ENCODE results near the gene ADPRHL1.

DNA sequence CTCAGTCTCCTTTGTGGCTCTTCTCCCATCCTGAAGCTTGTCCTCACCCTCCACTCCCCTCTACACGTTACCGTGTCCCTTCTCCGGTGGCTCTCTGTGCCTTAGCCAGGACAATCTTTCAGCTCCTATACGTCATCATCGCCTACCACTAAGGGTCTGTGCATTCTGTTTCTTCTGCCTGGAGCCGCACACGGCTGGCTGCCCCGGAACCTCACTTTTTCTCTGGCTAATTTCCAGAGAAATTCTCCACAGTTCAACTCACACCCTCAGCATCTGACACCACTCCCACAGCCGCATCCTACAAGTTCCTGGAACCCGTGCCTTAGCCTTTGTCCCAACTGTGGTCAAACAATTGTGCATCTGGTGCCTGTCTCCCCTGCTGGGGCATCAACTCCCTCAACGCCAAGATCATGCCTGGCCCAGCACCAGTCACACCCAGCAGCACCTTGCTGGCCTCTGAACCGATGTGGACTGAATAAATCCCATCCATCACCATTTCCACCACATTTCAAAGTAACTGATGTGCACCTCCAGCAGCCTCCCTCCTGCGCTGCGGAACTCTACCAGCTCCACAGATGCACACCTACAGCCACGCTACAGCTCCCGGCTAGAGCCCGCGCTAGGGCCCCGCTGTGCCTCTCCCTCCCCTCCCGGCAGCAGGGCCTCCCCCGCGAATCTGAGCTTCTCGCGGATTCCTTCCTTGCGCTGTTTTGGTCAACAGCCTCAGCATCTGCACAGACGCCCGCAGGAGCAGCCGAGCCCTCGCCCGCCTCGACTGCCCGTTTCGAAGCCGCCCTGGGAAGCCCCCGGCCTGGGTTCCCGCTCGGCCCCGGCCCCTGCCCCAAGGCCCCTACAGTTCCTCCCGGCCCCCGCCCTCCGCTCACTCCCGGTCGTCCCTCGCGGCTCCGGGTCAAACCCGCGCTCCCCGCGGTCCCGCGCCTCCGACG is 36.5 kb upstream of the ADPRHL1 start:
- TF ChIP-seq JUN (IDR thresholded peaks at IDR 0.05; ENCODE audit: borderline replicate concordance, insufficient read depth, insufficient read length, low read depth) (no peak), POLR2A (IDR thresholded peaks at IDR 0.05; ENCODE audit: low read depth, low read length) (no peak)

Measured in endothelial cell of umbilical vein (primary cell).